Subcutaneous abdominal adipose tissue (tissue), 5 donors: ENCODE data around the gene ZNF579.

ENCODE experiments used
- H3K27ac ChIP-seq: one replicate; pipeline ENCODE4 v1.7.0; 2013; ENCODE audit warnings: low read depth, mild to moderate bottlenecking, inconsistent platforms, low read length, moderate library complexity
- H3K27me3 ChIP-seq, 5 donors: one replicate each; pipeline ENCODE4 v1.7.0; 2013; ENCODE audit warnings: low read length in 5 of 5, inconsistent platforms in 1 of 5; ENCODE audit not compliant: control insufficient read depth in 5 of 5, insufficient read depth in 4 of 5
- H3K36me3 ChIP-seq, 5 donors: one replicate each; pipeline ENCODE4 v1.7.0; 2013; ENCODE audit warnings: low read length in 5 of 5; ENCODE audit not compliant: control insufficient read depth in 5 of 5, insufficient read depth in 5 of 5
- H3K4me1 ChIP-seq, 5 donors: one replicate each; pipeline ENCODE4 v1.7.0; 2013; ENCODE audit warnings: low read length in 5 of 5, mild to moderate bottlenecking in 3 of 5, moderate library complexity in 1 of 5; ENCODE audit not compliant: control insufficient read depth in 5 of 5, insufficient read depth in 5 of 5
- H3K4me3 ChIP-seq, 5 donors: one replicate each; pipeline ENCODE4 v1.7.0; 2013; ENCODE audit warnings: low read length in 5 of 5, low read depth in 1 of 5
- H3K9ac ChIP-seq, 5 donors: one replicate each; pipeline ENCODE4 v1.7.0; 2013; ENCODE audit warnings: low read length in 5 of 5, mild to moderate bottlenecking in 4 of 5, moderate library complexity in 3 of 5
- H3K9me3 ChIP-seq, 5 donors: one replicate each; pipeline ENCODE4 v1.7.0; 2013; ENCODE audit warnings: low read length in 5 of 5; ENCODE audit not compliant: control insufficient read depth in 5 of 5
- donor health status: healthy.
- donor health status: healthy.
- donor health status: healthy.
- donor health status: healthy.
- donor health status: healthy.

ZNF579 gene

DNA sequence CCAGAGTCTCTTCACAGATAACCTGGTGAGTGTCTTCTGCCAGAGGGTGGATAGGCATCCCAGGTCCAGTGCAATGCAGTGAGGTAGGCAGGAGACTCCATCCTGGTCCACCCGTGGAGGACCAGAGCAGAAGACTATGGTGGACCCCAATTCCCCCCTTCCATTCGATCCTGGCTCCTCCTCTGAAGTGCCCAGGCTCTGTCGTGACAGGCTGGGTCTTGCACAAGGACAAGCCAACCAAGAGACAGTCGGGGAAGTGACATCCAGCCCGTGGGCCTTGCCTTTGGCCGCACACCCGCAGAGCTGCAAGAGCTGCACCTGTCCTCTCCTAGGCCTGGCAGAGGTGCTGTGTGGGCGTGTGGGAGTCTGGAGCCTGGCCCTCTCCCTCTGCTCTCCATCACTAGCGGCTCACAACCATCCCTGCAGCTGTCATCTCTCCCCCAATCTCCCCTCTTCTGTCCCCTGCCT is 40.6 kb upstream of the ZNF579 start:
- Histone ChIP-seq H3K4me1 (peaks cover 0 to 40% (median 24%) of the 10 kb centered on the region in 5 donors), H3K9me3 (no peaks in the 10 kb centered on the region), H3K9ac (no peak overlapping the region), H3K27me3 (no peaks in the 10 kb centered on the region), H3K4me3 (no peak overlapping the region), H3K36me3 (peaks cover 0 to 35% (median 15%) of the 10 kb centered on the region in 5 donors), H3K27ac (no peak overlapping the region)

DNA sequence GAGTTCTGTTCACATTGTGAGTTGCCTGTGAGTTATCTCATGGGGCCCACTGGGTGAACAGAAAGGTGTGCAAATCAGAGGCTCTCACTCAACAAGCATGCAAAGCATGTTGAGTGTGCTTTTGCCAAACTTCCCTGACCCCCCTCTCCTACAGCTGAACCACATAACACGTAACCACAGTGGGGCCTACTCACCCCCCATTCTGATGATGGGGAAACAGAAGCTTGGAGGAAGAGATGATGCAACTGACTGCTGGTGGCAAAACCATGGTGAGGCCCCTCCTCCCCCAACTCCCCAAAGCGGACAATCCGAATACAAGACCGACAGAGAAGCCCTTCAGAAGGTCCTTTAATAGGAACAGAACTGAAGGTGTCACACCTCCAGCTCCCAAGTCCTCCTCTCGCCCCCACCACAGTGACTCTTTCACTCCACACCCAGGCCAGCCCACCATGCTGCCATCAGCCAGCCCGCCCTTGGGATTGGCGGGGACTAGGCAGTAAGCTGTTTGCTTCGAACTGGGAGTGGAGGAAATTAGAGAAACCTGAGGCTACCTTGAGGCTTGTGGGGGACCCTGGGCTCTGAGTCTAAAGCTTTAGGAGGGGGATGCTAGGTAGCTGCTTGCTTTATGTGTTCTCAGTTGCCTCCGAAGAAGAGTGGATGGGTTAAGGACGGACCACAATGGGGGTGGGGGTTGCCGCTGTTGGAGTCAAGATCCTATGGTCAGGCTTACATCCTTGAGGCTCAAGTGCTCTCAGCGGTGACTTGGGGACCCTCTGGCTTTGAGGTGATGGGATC is 40.0 kb upstream of the ZNF579 start:
- Histone ChIP-seq H3K4me1 (peaks cover 0 to 40% (median 24%) of the 10 kb centered on the region in 5 donors), H3K4me3 (no peak overlapping the region), H3K9me3 (no peaks in the 10 kb centered on the region), H3K27ac (no peak overlapping the region), H3K27me3 (no peaks in the 10 kb centered on the region), H3K36me3 (peaks cover 0 to 42% (median 19%) of the 10 kb centered on the region in 5 donors), H3K9ac (no peak overlapping the region)

DNA sequence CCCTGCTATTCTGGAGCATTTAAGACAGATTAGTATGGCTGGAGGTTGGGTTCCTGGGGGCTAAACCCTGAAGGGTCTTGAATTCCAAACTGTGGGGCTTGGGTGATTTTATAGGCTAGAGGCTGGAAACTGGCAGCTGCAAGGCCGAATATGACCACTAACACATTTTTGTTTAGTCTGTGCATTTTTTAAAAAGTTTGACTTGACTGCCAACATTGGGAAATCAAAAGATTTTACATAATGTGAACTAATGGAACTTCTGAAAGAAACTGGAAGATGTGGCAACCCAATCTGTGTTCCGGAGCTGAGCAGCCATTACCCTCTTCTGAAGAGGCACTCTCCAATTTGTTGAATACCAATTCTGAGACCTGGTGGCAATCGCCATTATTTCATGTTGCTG is 38.6 kb upstream of the ZNF579 start:
- H3K9ac ChIP-seq: no peak overlapping the region
- H3K27ac ChIP-seq: no peak overlapping the region
- peaks cover 0 to 53% (median 29%) of the 10 kb centered on the region in 5 donors for H3K36me3 ChIP-seq

DNA sequence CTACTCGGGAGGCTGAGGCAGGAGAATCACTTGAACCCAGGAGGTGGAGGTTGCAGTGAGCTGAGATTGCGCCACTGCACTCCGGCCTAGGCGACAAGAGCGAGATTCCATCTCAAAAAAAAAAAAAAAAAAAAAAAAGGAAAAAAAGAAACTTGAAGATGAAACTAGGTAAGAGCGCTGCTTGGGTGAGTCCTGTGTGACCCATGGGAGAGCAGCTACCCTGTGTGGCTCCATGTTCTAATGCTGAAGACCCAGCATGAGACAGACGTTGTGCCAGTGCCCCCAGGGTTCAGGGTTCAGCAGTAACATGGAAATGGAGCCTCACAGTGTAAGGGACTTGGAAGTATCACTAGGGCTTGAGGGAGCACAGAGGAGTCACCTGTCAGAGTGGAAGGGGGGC is 37.8 kb upstream of the ZNF579 start:
- Histone ChIP-seq H3K36me3 (peaks cover 0 to 59% (median 32%) of the 10 kb centered on the region in 5 donors), H3K27me3 (no peaks in the 10 kb centered on the region), H3K4me1 (peaks cover 0 to 27% (median 13%) of the 10 kb centered on the region in 5 donors), H3K9me3 (no peaks in the 10 kb centered on the region), H3K9ac (no peak overlapping the region), H3K4me3 (no peak overlapping the region), H3K27ac (no peak overlapping the region)

More for the DNA sequence above, 38.6 kb upstream of the ZNF579 start:
- peaks cover 0 to 33% (median 18%) of the 10 kb centered on the region in 5 donors for H3K4me1 ChIP-seq
- no peaks in the 10 kb centered on the region for H3K27me3 ChIP-seq
- H3K9me3 ChIP-seq: no peaks in the 10 kb centered on the region
- no peak overlapping the region for H3K4me3 ChIP-seq

DNA sequence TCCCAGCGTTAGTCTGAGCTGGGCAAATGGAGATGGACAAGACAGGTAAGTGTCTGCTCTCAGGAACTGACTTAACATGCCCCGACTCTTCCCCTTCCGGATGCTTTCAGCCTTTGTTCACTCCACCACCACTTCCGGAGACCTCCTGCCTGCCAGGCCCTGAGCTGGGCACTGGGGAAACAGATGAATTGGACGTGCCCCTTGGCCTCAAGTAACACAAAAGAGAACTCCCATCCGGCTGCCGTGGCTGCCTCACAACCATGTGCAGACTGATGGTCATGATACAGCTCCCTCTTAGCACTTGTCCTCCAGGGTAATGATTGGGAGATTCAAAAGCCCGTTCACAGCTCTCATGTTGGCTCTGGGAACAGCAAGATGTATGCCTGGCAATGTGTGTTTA is 36.8 kb upstream of the ZNF579 start:
- no peak overlapping the region for H3K27ac ChIP-seq
- H3K4me3 ChIP-seq: no peak overlapping the region
- H3K36me3 ChIP-seq: peaks cover 0 to 59% (median 32%) of the 10 kb centered on the region in 5 donors
- H3K9me3 ChIP-seq: no peaks in the 10 kb centered on the region
- H3K27me3 ChIP-seq: no peaks in the 10 kb centered on the region
- H3K4me1 ChIP-seq: peaks cover 0 to 31% (median 13%) of the 10 kb centered on the region in 5 donors
- no peak overlapping the region for H3K9ac ChIP-seq

DNA sequence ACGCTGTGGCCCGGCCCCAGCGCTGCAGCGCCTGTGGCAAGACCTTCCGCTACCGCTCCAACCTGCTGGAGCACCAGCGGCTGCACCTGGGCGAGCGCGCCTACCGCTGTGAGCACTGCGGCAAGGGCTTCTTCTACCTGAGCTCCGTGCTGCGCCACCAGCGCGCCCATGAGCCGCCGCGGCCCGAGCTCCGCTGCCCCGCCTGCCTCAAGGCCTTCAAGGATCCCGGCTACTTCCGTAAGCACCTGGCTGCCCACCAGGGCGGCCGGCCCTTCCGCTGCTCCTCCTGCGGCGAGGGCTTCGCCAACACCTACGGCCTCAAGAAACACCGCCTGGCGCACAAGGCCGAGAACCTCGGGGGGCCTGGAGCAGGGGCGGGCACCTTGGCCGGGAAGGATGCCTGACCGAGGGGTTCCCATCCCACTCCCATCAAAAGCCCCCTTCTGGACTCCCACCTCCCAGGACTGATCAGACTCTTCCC is 35.8 kb upstream of the ZNF579 start:
- Histone ChIP-seq H3K36me3 (peaks cover 0 to 53% (median 32%) of the 10 kb centered on the region in 5 donors), H3K4me1 (peaks cover 0 to 33% (median 18%) of the 10 kb centered on the region in 5 donors), H3K27ac (no peak overlapping the region), H3K27me3 (no peaks in the 10 kb centered on the region), H3K9me3 (no peaks in the 10 kb centered on the region), H3K9ac (no peak overlapping the region), H3K4me3 (no peak overlapping the region)

DNA sequence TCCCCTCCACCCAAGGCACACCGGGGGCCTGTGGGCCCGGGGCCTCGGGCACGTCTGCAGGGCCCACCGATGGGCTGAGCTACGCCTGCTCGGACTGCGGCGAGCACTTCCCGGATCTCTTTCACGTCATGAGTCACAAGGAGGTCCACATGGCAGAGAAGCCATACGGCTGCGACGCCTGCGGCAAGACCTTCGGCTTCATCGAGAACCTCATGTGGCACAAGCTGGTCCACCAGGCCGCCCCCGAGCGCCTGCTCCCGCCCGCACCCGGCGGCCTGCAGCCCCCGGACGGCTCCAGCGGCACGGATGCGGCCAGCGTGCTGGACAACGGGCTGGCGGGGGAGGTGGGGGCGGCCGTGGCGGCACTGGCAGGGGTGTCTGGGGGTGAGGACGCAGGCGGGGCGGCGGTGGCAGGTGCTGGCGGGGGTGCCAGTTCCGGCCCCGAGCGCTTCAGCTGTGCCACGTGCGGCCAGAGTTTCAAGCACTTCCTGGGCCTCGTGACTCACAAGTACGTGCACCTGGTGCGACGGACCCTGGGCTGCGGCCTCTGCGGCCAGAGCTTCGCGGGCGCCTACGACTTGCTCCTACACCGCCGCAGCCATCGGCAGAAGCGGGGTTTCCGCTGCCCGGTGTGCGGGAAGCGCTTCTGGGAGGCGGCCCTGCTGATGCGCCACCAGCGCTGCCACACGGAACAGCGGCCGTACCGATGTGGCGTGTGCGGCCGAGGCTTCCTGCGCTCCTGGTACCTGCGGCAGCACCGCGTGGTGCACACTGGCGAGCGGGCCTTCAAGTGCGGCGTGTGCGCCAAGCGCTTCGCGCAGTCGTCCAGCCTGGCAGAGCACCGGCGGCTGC is 35.1 kb upstream of the ZNF579 start:
- Histone ChIP-seq H3K27ac (no peak overlapping the region), H3K4me3 (no peak overlapping the region), H3K4me1 (peaks cover 0 to 30% (median 18%) of the 10 kb centered on the region in 5 donors), H3K9ac (no peak overlapping the region), H3K36me3 (peaks cover 0 to 46% (median 31%) of the 10 kb centered on the region in 5 donors), H3K9me3 (no peaks in the 10 kb centered on the region), H3K27me3 (no peaks in the 10 kb centered on the region)

DNA sequence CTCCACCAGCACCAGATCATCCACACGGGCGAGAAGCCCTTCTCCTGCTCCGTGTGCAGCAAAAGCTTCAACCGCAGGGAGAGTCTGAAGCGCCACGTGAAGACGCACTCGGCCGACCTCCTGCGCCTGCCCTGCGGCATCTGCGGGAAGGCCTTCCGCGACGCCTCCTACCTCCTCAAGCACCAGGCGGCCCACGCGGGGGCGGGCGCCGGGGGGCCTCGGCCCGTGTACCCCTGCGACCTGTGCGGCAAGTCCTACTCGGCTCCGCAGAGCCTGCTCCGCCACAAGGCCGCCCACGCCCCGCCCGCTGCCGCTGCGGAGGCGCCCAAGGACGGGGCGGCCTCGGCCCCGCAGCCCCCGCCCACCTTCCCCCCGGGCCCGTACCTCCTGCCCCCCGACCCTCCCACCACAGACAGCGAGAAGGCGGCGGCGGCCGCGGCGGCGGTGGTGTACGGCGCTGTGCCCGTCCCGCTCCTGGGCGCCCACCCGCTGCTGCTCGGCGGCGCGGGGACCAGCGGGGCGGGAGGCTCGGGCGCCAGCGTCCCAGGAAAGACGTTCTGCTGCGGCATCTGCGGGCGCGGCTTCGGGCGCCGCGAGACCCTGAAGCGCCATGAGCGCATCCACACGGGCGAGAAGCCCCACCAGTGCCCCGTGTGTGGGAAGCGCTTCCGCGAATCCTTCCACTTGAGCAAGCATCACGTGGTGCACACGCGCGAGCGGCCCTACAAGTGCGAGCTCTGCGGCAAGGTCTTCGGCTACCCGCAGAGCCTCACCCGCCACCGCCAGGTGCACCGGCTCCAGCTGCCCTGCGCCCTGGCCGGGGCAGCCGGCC is 34.3 kb upstream of the ZNF579 start:
- Histone ChIP-seq H3K27ac (no peak overlapping the region), H3K9me3 (peaks cover 0 to 2% (median 0%) of the 10 kb centered on the region in 5 donors), H3K9ac (no peak overlapping the region), H3K27me3 (no peaks in the 10 kb centered on the region), H3K4me1 (peaks cover 0 to 30% (median 18%) of the 10 kb centered on the region in 5 donors), H3K36me3 (peaks cover 0 to 46% (median 33%) of the 10 kb centered on the region in 5 donors), H3K4me3 (no peak overlapping the region)

DNA sequence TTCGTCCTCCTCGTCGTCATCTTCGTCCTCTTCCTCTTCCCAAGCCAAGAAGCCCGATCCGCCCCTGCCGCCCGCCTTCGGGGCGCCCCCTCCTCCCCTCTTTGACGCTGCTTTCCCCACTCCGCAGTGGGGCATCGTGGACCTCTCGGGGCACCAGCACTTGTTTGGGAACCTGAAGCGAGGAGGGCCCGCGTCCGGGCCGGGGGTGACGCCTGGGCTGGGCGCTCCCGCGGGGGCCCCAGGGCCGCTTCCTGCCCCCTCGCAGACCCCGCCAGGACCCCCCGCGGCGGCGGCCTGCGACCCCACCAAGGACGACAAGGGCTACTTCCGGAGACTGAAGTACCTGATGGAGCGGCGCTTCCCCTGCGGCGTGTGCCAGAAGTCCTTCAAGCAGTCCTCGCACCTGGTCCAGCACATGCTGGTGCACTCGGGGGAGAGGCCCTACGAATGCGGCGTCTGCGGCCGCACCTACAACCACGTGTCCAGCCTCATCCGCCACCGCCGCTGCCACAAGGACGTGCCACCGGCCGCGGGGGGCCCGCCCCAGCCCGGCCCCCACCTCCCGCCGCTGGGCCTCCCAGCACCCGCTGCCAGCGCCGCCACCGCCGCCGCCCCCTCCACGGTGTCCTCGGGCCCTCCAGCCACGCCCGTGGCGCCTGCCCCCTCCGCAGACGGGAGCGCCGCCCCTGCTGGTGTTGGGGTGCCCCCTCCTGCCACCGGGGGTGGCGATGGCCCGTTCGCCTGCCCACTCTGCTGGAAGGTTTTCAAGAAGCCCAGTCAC is 33.5 kb upstream of the ZNF579 start:
- Histone ChIP-seq H3K9me3 (peaks cover 0 to 4% (median 0%) of the 10 kb centered on the region in 5 donors), H3K27me3 (no peaks in the 10 kb centered on the region), H3K36me3 (peaks cover 0 to 54% (median 39%) of the 10 kb centered on the region in 5 donors), H3K27ac (no peak overlapping the region), H3K4me3 (no peak overlapping the region), H3K4me1 (peaks cover 0 to 26% (median 11%) of the 10 kb centered on the region in 5 donors), H3K9ac (no peak overlapping the region)
